HepG2 (cell line): Measurements from ENCODE around the gene CHST14. TPM values are rescaled to one million over a fixed set of nuclear protein-coding genes. Genes with fewer than 3 reads are reported as not detected.

Experiments
- DNMT3B ChIP-seq: conservative IDR thresholded peaks from 2 replicates; pipeline ENCODE4 v1.6.1; 2016; ENCODE audit warnings: missing biosample characterization, control low read depth
- FLYWCH1 ChIP-seq: sonication (generic); formaldehyde crosslinking; IDR thresholded peaks from 2 replicates; pipeline ENCODE4 v1.8.1; 2023; ENCODE audit warnings: mild to moderate bottlenecking, missing genetic modification reagents
- FOXA3 ChIP-seq: IDR thresholded peaks from 2 replicates; pipeline ENCODE4 v1.6.1; 2016; ENCODE audit warnings: missing genetic modification reagents, missing compliant biosample characterization
- FOXK2 ChIP-seq: fragments of 450-650 bp; IDR thresholded peaks from 2 replicates; pipeline ENCODE4 v1.6.1; 2016
- GTF3A ChIP-seq: sonication (generic); formaldehyde crosslinking; conservative IDR thresholded peaks from 2 replicates; pipeline ENCODE4 v1.4.0; 2020; ENCODE audit warnings: mild to moderate bottlenecking, missing genetic modification reagents
- HDAC1 ChIP-seq: sonication (generic); formaldehyde crosslinking; IDR thresholded peaks from 2 replicates; pipeline ENCODE4 v1.5.1; 2020; ENCODE audit warnings: mild to moderate bottlenecking, missing genetic modification reagents
- HNRNPUL1 ChIP-seq: fragments of 200-400 bp; formaldehyde crosslinking; IDR thresholded peaks from 2 replicates; pipeline ENCODE4 v1.6.1; 2017; ENCODE audit warnings: low read depth, mild to moderate bottlenecking, low read length, moderate library complexity
- NFKB2 ChIP-seq: sonication (generic); formaldehyde crosslinking; IDR thresholded peaks from 2 replicates; pipeline ENCODE4 v1.4.0; 2020; ENCODE audit warnings: missing genetic modification reagents, borderline replicate concordance
- NONO ChIP-seq, 2 experiments: fragments of 450-650 bp in 1 of 2; sonication (generic) in 1 of 2; formaldehyde crosslinking in 1 of 2; IDR thresholded peaks in 1 of 2; conservative IDR thresholded peaks in 1 of 2; 2 replicates each; pipeline versions ENCODE4 v1.6.1 to v1.8.0; 2017 to 2022; ENCODE audit warnings: mild to moderate bottlenecking in 1 of 2, missing genetic modification reagents in 1 of 2, moderate library complexity in 1 of 2
- PCBP1 ChIP-seq: fragments of 200-400 bp; formaldehyde crosslinking; IDR thresholded peaks from 2 replicates; pipeline ENCODE4 v1.6.1; 2017; ENCODE audit warnings: mild to moderate bottlenecking, low read depth, low read length, borderline replicate concordance
- REXO4 ChIP-seq: sonication (generic); formaldehyde crosslinking; IDR thresholded peaks from 2 replicates; pipeline ENCODE4 v1.8.0; 2022; ENCODE audit warnings: missing genetic modification reagents, mild to moderate bottlenecking, borderline replicate concordance
- SRSF9 ChIP-seq: fragments of 200-400 bp; formaldehyde crosslinking; IDR thresholded peaks from 2 replicates; pipeline ENCODE4 v1.6.1; 2018; ENCODE audit warnings: borderline replicate concordance, mild to moderate bottlenecking, low read depth, low read length; ENCODE audit not compliant: insufficient read depth, poor library complexity, severe bottlenecking
- TMF1 ChIP-seq: sonication (generic); formaldehyde crosslinking; IDR thresholded peaks from 2 replicates; pipeline ENCODE4 v1.8.1; 2022; ENCODE audit warnings: low read depth, missing genetic modification reagents
- ZFX ChIP-seq: sonication (generic); formaldehyde crosslinking; IDR thresholded peaks from 2 replicates; pipeline ENCODE4 v1.4.0; 2020; ENCODE audit warnings: mild to moderate bottlenecking, low read depth, missing genetic modification reagents, moderate library complexity
- ZMAT5 ChIP-seq: sonication (generic); formaldehyde crosslinking; IDR thresholded peaks from 2 replicates; pipeline ENCODE4 v1.5.0; 2020; ENCODE audit warnings: mild to moderate bottlenecking, low read depth, missing genetic modification reagents, borderline replicate concordance
- ZNF256 ChIP-seq: sonication (generic); formaldehyde crosslinking; conservative IDR thresholded peaks from 2 replicates; pipeline ENCODE4 v1.4.0; 2020; ENCODE audit warnings: missing genetic modification reagents
- ZNF543 ChIP-seq: sonication (generic); formaldehyde crosslinking; IDR thresholded peaks from 2 replicates; pipeline ENCODE4 v1.4.0; 2020; ENCODE audit warnings: mild to moderate bottlenecking, missing genetic modification reagents
- ZNF597 ChIP-seq: sonication (generic); formaldehyde crosslinking; IDR thresholded peaks from 2 replicates; pipeline ENCODE4 v1.5.0; 2020; ENCODE audit warnings: missing genetic modification reagents
- ZNF605 ChIP-seq: sonication (generic); formaldehyde crosslinking; IDR thresholded peaks from 2 replicates; pipeline ENCODE4 v1.8.0; 2022; ENCODE audit warnings: mild to moderate bottlenecking, missing genetic modification reagents
- ZNF776 ChIP-seq: sonication (generic); formaldehyde crosslinking; IDR thresholded peaks from 2 replicates; pipeline ENCODE4 v1.4.0; 2020; ENCODE audit warnings: mild to moderate bottlenecking, missing genetic modification reagents
- ZNF792 ChIP-seq: IDR thresholded peaks from 2 replicates; pipeline ENCODE4 v1.6.1; 2016
- polyA plus RNA-seq, 8 experiments: library from polyadenylated mRNA; depleted of rRNA in 3 of 8; stranded (reverse) in 7 of 8; unstranded in 1 of 8; fragments of >200 nt; fragmentation: Illumina TruSeq in 4 of 8; extraction: Trizol in 4 of 8; gene quantifications; 2 replicates each; pipeline versions ENCODE4 v1.2.1 to v1.2.3, GENCODE V29; 2011 to 2016; ENCODE audit warnings: low read depth in 4 of 8, missing spikeins in 1 of 8, mixed read lengths in 1 of 8; ENCODE audit not compliant: insufficient read depth in 1 of 8
- total RNA-seq, 5 experiments: library from RNA; depleted of rRNA; stranded (reverse); fragments of >200 nt; fragmentation: Illumina TruSeq; extraction: Trizol; gene quantifications; 2 replicates each; pipeline ENCODE4 v1.2.3, GENCODE V29; 2016; ENCODE audit warnings: low read depth in 1 of 5
- TF ChIP-seq, protein P1 (sequence below): sonication (generic); formaldehyde crosslinking; IDR thresholded peaks from 2 replicates; pipeline ENCODE4 v1.9.0; 2021; ENCODE audit warnings: missing genetic modification reagents, borderline replicate concordance
- TF ChIP-seq, protein P2 (sequence below): sonication (generic); formaldehyde crosslinking; IDR thresholded peaks from 2 replicates; pipeline ENCODE4; 2020; ENCODE audit warnings: missing genetic modification reagents, mild to moderate bottlenecking, borderline replicate concordance

The CHST14 gene
- total and polyA plus RNA-seq, 2 of the 13 experiments (the other 11 are each of a cell fraction or from before 2014, with no cell fraction given): 8.9 to 12.4 TPM

DNA sequence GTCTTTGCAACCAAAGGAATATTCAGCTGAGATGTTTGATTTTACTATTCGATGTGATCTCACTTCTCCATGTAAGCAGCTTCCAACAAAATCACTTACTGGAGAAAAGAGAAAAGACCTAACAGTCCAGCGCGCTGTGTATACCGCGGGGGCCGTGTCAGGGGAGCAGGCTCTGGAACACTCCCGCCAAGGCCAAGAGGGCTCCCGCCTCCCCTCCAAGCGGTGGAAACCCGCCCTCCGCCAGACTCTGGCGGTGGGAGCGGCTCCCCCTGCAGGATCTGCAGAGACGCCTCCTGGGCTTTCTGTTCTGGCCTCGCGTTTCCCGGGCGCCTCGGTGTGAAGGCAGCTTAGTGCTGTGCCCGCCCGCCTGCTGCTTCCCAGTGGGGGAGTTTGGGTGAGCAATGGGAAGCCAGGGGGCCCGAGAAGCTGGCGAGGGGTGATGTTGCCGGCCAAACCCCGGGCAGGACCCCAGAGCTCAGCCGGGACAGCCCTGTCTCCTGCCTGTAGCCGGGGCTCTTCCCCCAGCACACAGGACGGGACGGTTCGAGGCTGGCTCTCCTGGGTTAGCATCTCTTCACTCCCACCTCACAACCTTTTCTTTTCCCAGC lies 36.3 kb downstream of the CHST14 start (continued):
- TF ChIP-seq, protein P1, sequence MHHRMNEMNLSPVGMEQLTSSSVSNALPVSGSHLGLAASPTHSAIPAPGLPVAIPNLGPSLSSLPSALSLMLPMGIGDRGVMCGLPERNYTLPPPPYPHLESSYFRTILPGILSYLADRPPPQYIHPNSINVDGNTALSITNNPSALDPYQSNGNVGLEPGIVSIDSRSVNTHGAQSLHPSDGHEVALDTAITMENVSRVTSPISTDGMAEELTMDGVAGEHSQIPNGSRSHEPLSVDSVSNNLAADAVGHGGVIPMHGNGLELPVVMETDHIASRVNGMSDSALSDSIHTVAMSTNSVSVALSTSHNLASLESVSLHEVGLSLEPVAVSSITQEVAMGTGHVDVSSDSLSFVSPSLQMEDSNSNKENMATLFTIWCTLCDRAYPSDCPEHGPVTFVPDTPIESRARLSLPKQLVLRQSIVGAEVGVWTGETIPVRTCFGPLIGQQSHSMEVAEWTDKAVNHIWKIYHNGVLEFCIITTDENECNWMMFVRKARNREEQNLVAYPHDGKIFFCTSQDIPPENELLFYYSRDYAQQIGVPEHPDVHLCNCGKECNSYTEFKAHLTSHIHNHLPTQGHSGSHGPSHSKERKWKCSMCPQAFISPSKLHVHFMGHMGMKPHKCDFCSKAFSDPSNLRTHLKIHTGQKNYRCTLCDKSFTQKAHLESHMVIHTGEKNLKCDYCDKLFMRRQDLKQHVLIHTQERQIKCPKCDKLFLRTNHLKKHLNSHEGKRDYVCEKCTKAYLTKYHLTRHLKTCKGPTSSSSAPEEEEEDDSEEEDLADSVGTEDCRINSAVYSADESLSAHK (CRISPR knock-in tag): no peak
- TF ChIP-seq REXO4 (CRISPR knock-in tag) (no peak), HNRNPUL1 (no peak), FLYWCH1 (no peak), ZNF597 (CRISPR knock-in tag) (no peak), HDAC1 (CRISPR knock-in tag) (peak; percentile 51; the same call in 1 of the 2 replicates), GTF3A (CRISPR knock-in tag) (no peak), ZFX (CRISPR knock-in tag) (peak; percentile 41; the same call in 1 of the 2 replicates), ZNF605 (CRISPR knock-in tag) (no peak; the same call in 1 of the 2 replicates), NFKB2 (CRISPR knock-in tag) (no peak; the same call in 1 of the 2 replicates), ZNF792 (CRISPR knock-in tag) (no peak), TMF1 (no peak), FOXK2 (no peak), DNMT3B (CRISPR knock-in tag) (no peak), NONO (IDR thresholded peaks at IDR 0.05) (no peak), NONO (CRISPR knock-in tag; conservative IDR thresholded peaks at IDR 0.05) (no peak; the same call in 1 of the 2 replicates), PCBP1 (no peak), FOXA3 (CRISPR knock-in tag) (no peak), SRSF9 (no peak), ZNF543 (CRISPR knock-in tag) (no peak), ZNF776 (CRISPR knock-in tag) (no peak), ZNF256 (CRISPR knock-in tag) (no peak), ZMAT5 (CRISPR knock-in tag) (no peak)
- TF ChIP-seq, protein P2, sequence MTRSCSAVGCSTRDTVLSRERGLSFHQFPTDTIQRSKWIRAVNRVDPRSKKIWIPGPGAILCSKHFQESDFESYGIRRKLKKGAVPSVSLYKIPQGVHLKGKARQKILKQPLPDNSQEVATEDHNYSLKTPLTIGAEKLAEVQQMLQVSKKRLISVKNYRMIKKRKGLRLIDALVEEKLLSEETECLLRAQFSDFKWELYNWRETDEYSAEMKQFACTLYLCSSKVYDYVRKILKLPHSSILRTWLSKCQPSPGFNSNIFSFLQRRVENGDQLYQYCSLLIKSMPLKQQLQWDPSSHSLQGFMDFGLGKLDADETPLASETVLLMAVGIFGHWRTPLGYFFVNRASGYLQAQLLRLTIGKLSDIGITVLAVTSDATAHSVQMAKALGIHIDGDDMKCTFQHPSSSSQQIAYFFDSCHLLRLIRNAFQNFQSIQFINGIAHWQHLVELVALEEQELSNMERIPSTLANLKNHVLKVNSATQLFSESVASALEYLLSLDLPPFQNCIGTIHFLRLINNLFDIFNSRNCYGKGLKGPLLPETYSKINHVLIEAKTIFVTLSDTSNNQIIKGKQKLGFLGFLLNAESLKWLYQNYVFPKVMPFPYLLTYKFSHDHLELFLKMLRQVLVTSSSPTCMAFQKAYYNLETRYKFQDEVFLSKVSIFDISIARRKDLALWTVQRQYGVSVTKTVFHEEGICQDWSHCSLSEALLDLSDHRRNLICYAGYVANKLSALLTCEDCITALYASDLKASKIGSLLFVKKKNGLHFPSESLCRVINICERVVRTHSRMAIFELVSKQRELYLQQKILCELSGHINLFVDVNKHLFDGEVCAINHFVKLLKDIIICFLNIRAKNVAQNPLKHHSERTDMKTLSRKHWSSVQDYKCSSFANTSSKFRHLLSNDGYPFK (CRISPR knock-in tag): no peak
